ENCODE results near the gene PYCARD. TPM values are rescaled to one million over a fixed set of nuclear protein-coding genes. Genes with fewer than 3 reads are reported as not detected.

Gene PYCARD
- total RNA-seq, 1 experiment from 2014 or later, result 37.5 TPM

GRCh38 chr16:31168848-31169247 lies 33.7 kb downstream of the PYCARD start:
- Histone ChIP-seq H4K20me1 (ENCODE audit: control insufficient read depth, insufficient read depth, insufficient read length) (no peaks in the 10 kb centered on the region), H3T11ph (ENCODE audit: low read length) (no peak overlapping the region), H4K8ac (replicated peaks; ENCODE audit: insufficient read length, low read depth, low read length) (no peak overlapping the region), H2BK5ac (ENCODE audit: insufficient read length, low read length) (no peak overlapping the region), H3K23me2 (ENCODE audit: insufficient read length, low read depth, low read length, poor library complexity, severe bottlenecking) (no peaks in the 10 kb centered on the region), H3K4me2 (ENCODE audit: insufficient read depth, insufficient read length, low read length) (no peak overlapping the region), H3K56ac (ENCODE audit: insufficient read length, low read depth, low read length) (no peak overlapping the region), H2AFZ (ENCODE audit: low read length) (no peak overlapping the region), H3K14ac (ENCODE audit: insufficient read depth, low read length) (no peak overlapping the region), H3K23ac (ENCODE audit: insufficient read length, low read depth, low read length) (no peak overlapping the region), H4K91ac (ENCODE audit: insufficient read length, low read depth, low read length) (no peak overlapping the region), H2BK20ac (ENCODE audit: low read depth, low read length, poor library complexity, severe bottlenecking) (no peak overlapping the region), H3K18ac (ENCODE audit: insufficient read length, low read depth, low read length) (no peak overlapping the region), H3K4me1 (ENCODE audit: insufficient read depth, low read length) (no peaks in the 10 kb centered on the region), H2AK5ac (ENCODE audit: insufficient read length, low read length) (no peak overlapping the region), H2BK12ac (ENCODE audit: insufficient read length, low read depth, low read length) (no peak overlapping the region), H3K4ac (ENCODE audit: low read depth, low read length) (no peak overlapping the region), H3K79me1 (ENCODE audit: insufficient read depth, low read depth, low read length, poor library complexity, severe bottlenecking) (no peaks in the 10 kb centered on the region), H3K9me3 (ENCODE audit: control insufficient read depth, low read depth, low read length) (no peaks in the 10 kb centered on the region), H3K9ac (ENCODE audit: extremely low read depth, insufficient read length, low read length) (no peak overlapping the region), H3K79me2 (ENCODE audit: insufficient read depth, low read length) (no peaks in the 10 kb centered on the region), H3K27ac (ENCODE audit: insufficient read length, low read depth, low read length) (no peak overlapping the region), H2BK120ac (ENCODE audit: low read depth, low read length, poor library complexity, severe bottlenecking) (no peak overlapping the region), H4K5ac (ENCODE audit: insufficient read length, low read depth, low read length) (no peak overlapping the region), H2BK15ac (ENCODE audit: low read depth, low read length) (no peak overlapping the region), H3K27me3 (ENCODE audit: insufficient read depth, low read length) (no peaks in the 10 kb centered on the region)
- no peak overlapping the region for H3K4me3 Mint-ChIP-seq
- no CpG with 5 or more reads among the region's 2 CpGs for WGBS (ENCODE audit: extremely low coverage, insufficient read length, low lambda C conversion rate)
- H3K27ac Mint-ChIP-seq, result peak overlapping the region in 2 of 3 experiments; percentile 20 to 73; a peak in 1 of 7 replicates
- peaks cover 22 to 23% of the 10 kb centered on the region in 2 experiments for H3K4me1 Mint-ChIP-seq
- H3K9me3 Mint-ChIP-seq, result peaks cover 5 to 16% of the 10 kb centered on the region in 2 experiments; a peak in 4 of 5 replicates
- H3K27me3 Mint-ChIP-seq (ENCODE audit: low read depth), result peaks cover 4% of the 10 kb centered on the region; the same call in 1 of the 2 replicates
- DNase-seq, result no peak
- TF ChIP-seq CTCF (conservative IDR thresholded peaks at IDR 0.05), result no peak
- no peaks in the 10 kb centered on the region; a peak in 1 of 7 replicates for H3K36me3 Mint-ChIP-seq (ENCODE audit: insufficient read depth in 1 of 3, low read depth in 3 of 3)

Measured in H9 (cell line).